NCI-H345 treated with DMSO at 0.1 percent for 48 hours (cell line): Measurements from ENCODE around the gene CCDC90B.

Experiments
- DNase-seq: peaks from one replicate; lab custom pipeline; 2025; ENCODE audit not compliant: unreplicated experiment; lab: John Stamatoyannopoulos, UW

The CCDC90B gene

GRCh38 chr11:83241291-83241946 lies 44.7 kb downstream of the CCDC90B start:
- DNase-seq: peak; percentile 4

GRCh38 chr11:83238111-83238510 lies 48.1 kb downstream of the CCDC90B start:
- no peak for DNase-seq

GRCh38 chr11:83235825-83236224 lies 50.3 kb downstream of the CCDC90B start:
- DNase-seq: no peak

- DNase-seq: no peak
Measured at GRCh38 chr11:83223457-83223856, 62.7 kb downstream of the CCDC90B start.

GRCh38 chr11:83222499-83222898 lies 63.7 kb downstream of the CCDC90B start:
- no peak for DNase-seq

GRCh38 chr11:83221694-83222093 lies 64.5 kb downstream of the CCDC90B start:
- no peak for DNase-seq

- DNase-seq: no peak
Measured at GRCh38 chr11:83220260-83220659, 65.9 kb downstream of the CCDC90B start.

- no peak for DNase-seq
Measured at GRCh38 chr11:83219095-83219494, 67.1 kb downstream of the CCDC90B start.
